ENCODE data around the gene NECAB3. TPM values are rescaled to one million over a fixed set of nuclear protein-coding genes. Genes with fewer than 3 reads are reported as not detected.
"Not testable (repeated sequence)": the region's sequence is repeated elsewhere in the genome, so short reads cannot be mapped to it uniquely, and the experiment has no call there.

Gene NECAB3
- total RNA-seq, 4 donors from 2014 or later, result 5.6 to 44.3 (median 20.4) TPM

- Histone ChIP-seq H3K4me3 (no peak overlapping the region), H3K9me3 (no peaks in the 10 kb centered on the region), H3K36me3 (no peaks in the 10 kb centered on the region), H3K4me1 (no peaks in the 10 kb centered on the region), H3K27ac (no peak overlapping the region), H3K27me3 (no peaks in the 10 kb centered on the region)
- TF ChIP-seq POLR2A (IDR thresholded peaks at IDR 0.05) (no peak), CTCF (IDR thresholded peaks at IDR 0.05) (no peak)
- intact Hi-C loops (cut with DNase I; ENCODE audit: low total_unique reads), result no loop called here
- no peak for DNase-seq
Observed at GRCh38 chr20:33701629-33702450, 27.6 kb upstream of the NECAB3 start.

- H3K27ac ChIP-seq; H3K4me1 ChIP-seq; H3K36me3 ChIP-seq; intact Hi-C loops (cut with DNase I; ENCODE audit: low total_unique reads); DNase-seq; H3K27me3 ChIP-seq; H3K9me3 ChIP-seq; H3K4me3 ChIP-seq: not testable (repeated sequence)
Observed at GRCh38 chr20:33700696-33701441, 26.6 kb upstream of the NECAB3 start.

GRCh38 chr20:33698966-33699365, 24.7 kb upstream of the NECAB3 start:
- not testable (repeated sequence) for H3K27me3 ChIP-seq, DNase-seq

GRCh38 chr20:33697129-33697528, 22.9 kb upstream of the NECAB3 start:
- Histone ChIP-seq H3K36me3 (no peaks in the 10 kb centered on the region), H3K9me3 (no peaks in the 10 kb centered on the region), H3K27ac (peak overlapping the region; percentile 63 to 93), H3K27me3 (no peaks in the 10 kb centered on the region), H3K4me3 (no peak overlapping the region), H3K4me1 (no peaks in the 10 kb centered on the region)
- TF ChIP-seq POLR2A (IDR thresholded peaks at IDR 0.05) (no peak), CTCF (IDR thresholded peaks at IDR 0.05) (no peak)
- intact Hi-C loops (cut with DNase I; ENCODE audit: low total_unique reads), result no loop called here
- peak; percentile 87 to 88 for DNase-seq

More at GRCh38 chr20:33698966-33699365, 24.7 kb upstream of the NECAB3 start:
- intact Hi-C loops (cut with DNase I; ENCODE audit: low total_unique reads); H3K4me3 ChIP-seq; H3K4me1 ChIP-seq; H3K27ac ChIP-seq; H3K9me3 ChIP-seq; H3K36me3 ChIP-seq: not testable (repeated sequence)

GRCh38 chr20:33696448-33696847, 22.2 kb upstream of the NECAB3 start:
- Histone ChIP-seq H3K27me3 (no peaks in the 10 kb centered on the region), H3K4me3 (no peak overlapping the region), H3K4me1 (no peaks in the 10 kb centered on the region), H3K27ac (peak overlapping the region; percentile 63 to 93), H3K36me3 (no peaks in the 10 kb centered on the region), H3K9me3 (no peaks in the 10 kb centered on the region)
- TF ChIP-seq POLR2A (IDR thresholded peaks at IDR 0.05) (no peak), CTCF (IDR thresholded peaks at IDR 0.05) (no peak)
- no peak for DNase-seq
- intact Hi-C loops (cut with DNase I; ENCODE audit: low total_unique reads), result no loop called here

- DNase-seq, result no peak
- Histone ChIP-seq H3K27me3 (no peaks in the 10 kb centered on the region), H3K36me3 (no peaks in the 10 kb centered on the region), H3K27ac (peak overlapping the region; percentile 20 to 25), H3K4me1 (no peaks in the 10 kb centered on the region), H3K9me3 (no peaks in the 10 kb centered on the region), H3K4me3 (no peak overlapping the region)
- intact Hi-C loops (cut with DNase I; ENCODE audit: low total_unique reads), result no loop called here
- TF ChIP-seq POLR2A (IDR thresholded peaks at IDR 0.05) (no peak), CTCF (IDR thresholded peaks at IDR 0.05) (no peak)
Observed at GRCh38 chr20:33694639-33695012, 20.4 kb upstream of the NECAB3 start.

Measured in uterus (tissue), 4 donors.